Measurements from ENCODE around the gene POLRMT. TPM values are rescaled to one million over a fixed set of nuclear protein-coding genes. Genes with fewer than 3 reads are reported as not detected.

POLRMT gene
- total and polyA plus RNA-seq, 3 experiments from 2014 or later, result 58.8 to 77.3 (median 75.2) TPM

GRCh38 chr19:618674-619285, 14.6 kb downstream of the POLRMT start:
- H3K4me3 Mint-ChIP-seq, result peak overlapping the region in 1 of 7 donors; percentile 19
- peaks cover 3% of the 10 kb centered on the region for H3K36me3 ChIP-seq (ENCODE audit: insufficient read depth, low read length)

DNA sequence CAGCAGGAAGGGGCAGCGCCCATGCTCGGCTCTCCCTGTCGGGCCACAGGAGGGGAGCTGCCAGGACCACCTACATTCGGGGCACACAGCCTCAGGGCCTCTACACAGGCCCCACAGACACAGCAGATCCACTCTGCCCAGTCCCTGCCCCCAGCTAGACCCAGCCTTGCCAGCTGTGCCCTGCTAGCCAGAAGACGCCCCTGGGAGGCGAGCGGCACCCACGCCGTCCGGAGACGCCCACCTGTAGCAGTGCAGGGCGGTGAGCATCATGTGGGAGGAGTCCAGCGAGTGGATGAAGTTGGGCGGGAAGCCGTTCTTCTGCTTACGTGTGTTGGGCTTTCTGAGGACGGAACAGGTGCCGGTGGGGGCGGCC, 15.1 kb downstream of the POLRMT start:
- H3K4me3 Mint-ChIP-seq, result no peak overlapping the region
- peaks cover 3 to 5% (median 3%) of the 10 kb centered on the region in 3 donors for H3K4me1 Mint-ChIP-seq
- H3K27ac ChIP-seq (ENCODE audit: low read depth, low read length), result no peak overlapping the region
- no peaks in the 10 kb centered on the region for H3K9me3 ChIP-seq (ENCODE audit: low read length)
- no peak overlapping the region for H3K4me3 ChIP-seq (ENCODE audit: low read length)
- H3K27ac Mint-ChIP-seq, result no peak overlapping the region
- H3K36me3 Mint-ChIP-seq, result peaks cover 0 to 38% (median 2%) of the 10 kb centered on the region in 3 donors
- CTCF ChIA-PET, result interaction anchor here (1.1 kb wide), 1 partner anchor 27 kb away, joined by 3 read pairs; no protein-coding TSS in a partner anchor
- no peaks in the 10 kb centered on the region for H3K4me1 ChIP-seq (ENCODE audit: insufficient read depth, low read length)
- DNase-seq, result no peak
- H3K9me3 Mint-ChIP-seq, result no peaks in the 10 kb centered on the region
- H3K27me3 Mint-ChIP-seq, result no peaks in the 10 kb centered on the region
- no peaks in the 10 kb centered on the region for H3K36me3 ChIP-seq (ENCODE audit: insufficient read depth, low read length)
- H3K27me3 ChIP-seq (ENCODE audit: insufficient read depth, low read length, poor library complexity, severe bottlenecking), result no peaks in the 10 kb centered on the region
- POLR2A ChIA-PET, result no interaction called here

More at GRCh38 chr19:618674-619285, 14.6 kb downstream of the POLRMT start:
- H3K27ac ChIP-seq (ENCODE audit: low read depth, low read length), result no peak overlapping the region
- H3K9me3 ChIP-seq (ENCODE audit: low read length), result no peaks in the 10 kb centered on the region
- no peaks in the 10 kb centered on the region for H3K27me3 Mint-ChIP-seq
- DNase-seq, result no peak
- H3K36me3 Mint-ChIP-seq, result peaks cover 0 to 43% (median 2%) of the 10 kb centered on the region in 3 donors
- ChIA-PET POLR2A (no interaction called here), CTCF (no interaction called here)
- H3K27me3 ChIP-seq (ENCODE audit: insufficient read depth, low read length, poor library complexity, severe bottlenecking), result no peaks in the 10 kb centered on the region
- H3K4me1 Mint-ChIP-seq, result peaks cover 3 to 5% (median 3%) of the 10 kb centered on the region in 3 donors
- H3K27ac Mint-ChIP-seq, result no peak overlapping the region
- H3K9me3 Mint-ChIP-seq, result no peaks in the 10 kb centered on the region
- H3K4me1 ChIP-seq (ENCODE audit: insufficient read depth, low read length), result no peaks in the 10 kb centered on the region
- no peak overlapping the region for H3K4me3 ChIP-seq (ENCODE audit: low read length)

DNA sequence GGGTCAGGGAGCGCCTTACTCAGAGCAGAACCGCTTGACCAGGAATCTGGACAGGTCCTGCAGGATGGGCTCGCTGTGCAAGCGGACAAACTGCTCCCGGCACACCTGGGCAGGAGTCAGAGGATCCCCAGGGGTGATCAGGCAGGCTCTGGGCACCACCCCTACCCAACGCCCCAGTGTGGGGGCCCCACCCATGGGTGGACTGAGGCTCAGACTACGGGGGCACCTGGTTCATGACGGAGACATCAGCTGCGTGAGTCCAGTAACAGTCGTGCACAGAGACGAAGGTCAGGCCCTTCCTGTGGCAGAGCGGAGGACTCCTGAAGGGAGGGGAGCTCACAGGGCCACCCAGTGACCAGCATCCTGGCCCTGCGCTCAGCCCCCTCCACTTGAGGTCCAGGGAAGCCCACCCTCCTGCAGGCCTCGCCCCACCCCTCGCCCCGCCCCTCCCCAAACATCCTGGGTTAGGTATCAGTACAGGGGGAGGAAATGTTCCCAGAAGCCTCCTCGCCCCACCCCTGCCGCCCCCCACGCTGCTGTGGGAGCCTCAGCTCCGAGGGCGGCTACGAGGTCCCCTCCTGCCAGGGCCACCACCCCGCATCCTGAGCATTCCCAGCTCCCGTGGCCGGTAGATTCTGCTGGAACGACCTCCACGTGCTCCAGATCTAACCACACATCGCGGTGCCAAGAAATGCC, 15.6 kb downstream of the POLRMT start:
- no peaks in the 10 kb centered on the region for H3K27me3 Mint-ChIP-seq
- ChIA-PET POLR2A (no interaction called here), CTCF (interaction anchor here (1.1 kb wide), 1 partner anchor 27 kb away, joined by 3 read pairs; no protein-coding TSS in a partner anchor)
- H3K27ac Mint-ChIP-seq, result no peak overlapping the region
- no peaks in the 10 kb centered on the region for H3K9me3 Mint-ChIP-seq
- Histone ChIP-seq H3K27ac (ENCODE audit: low read depth, low read length) (no peak overlapping the region), H3K4me1 (ENCODE audit: insufficient read depth, low read length) (no peaks in the 10 kb centered on the region), H3K9me3 (ENCODE audit: low read length) (no peaks in the 10 kb centered on the region), H3K36me3 (ENCODE audit: insufficient read depth, low read length) (no peaks in the 10 kb centered on the region), H3K4me3 (ENCODE audit: low read length) (no peak overlapping the region), H3K27me3 (ENCODE audit: insufficient read depth, low read length, poor library complexity, severe bottlenecking) (no peaks in the 10 kb centered on the region)
- no peak overlapping the region for H3K4me3 Mint-ChIP-seq
- peaks cover 3 to 5% (median 3%) of the 10 kb centered on the region in 3 donors for H3K4me1 Mint-ChIP-seq
- no peak for DNase-seq
- peaks cover 0 to 36% (median 2%) of the 10 kb centered on the region in 3 donors for H3K36me3 Mint-ChIP-seq

DNA sequence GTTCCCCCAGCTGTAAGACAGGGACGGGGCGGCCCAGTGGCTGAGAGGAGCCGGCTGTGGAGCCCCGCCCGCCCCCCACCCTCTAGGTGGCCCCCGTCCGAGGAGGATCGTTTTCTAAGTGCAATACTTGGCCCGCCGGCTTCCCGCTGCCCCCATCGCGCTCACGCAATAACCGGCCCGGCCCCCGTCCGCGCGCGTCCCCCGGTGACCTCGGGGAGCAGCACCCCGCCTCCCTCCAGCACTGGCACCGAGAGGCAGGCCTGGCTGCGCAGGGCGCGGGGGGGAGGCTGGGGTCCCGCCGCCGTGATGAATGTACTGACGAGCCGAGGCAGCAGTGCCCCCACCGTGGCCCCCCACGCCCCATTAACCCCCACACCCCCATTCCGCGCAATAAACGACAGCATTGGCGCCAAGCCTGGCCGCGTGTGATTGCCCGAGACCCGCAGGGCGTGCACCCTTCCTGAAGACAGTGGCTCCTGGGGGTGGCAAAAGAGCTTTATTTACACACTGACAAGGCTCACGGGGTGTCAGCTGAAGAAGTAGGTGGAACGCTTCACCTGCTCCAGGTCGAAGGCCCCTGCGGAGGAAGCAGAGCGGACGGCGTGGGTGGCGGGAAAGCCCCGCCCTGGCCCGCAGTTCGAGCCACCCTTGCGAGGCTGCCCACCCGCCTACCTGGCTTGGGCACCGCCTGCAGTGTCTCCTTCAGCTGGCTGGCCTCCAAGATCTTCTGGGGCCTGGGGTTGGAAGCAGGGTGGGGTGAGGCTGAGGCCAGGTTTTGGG, 16.4 kb downstream of the POLRMT start:
- Mint-ChIP-seq H3K36me3 (peaks cover 0 to 34% (median 2%) of the 10 kb centered on the region in 3 donors), H3K4me1 (peaks cover 3 to 8% (median 7%) of the 10 kb centered on the region in 3 donors), H3K27me3 (no peaks in the 10 kb centered on the region), H3K4me3 (no peak overlapping the region), H3K27ac (no peak overlapping the region), H3K9me3 (no peaks in the 10 kb centered on the region)
- Histone ChIP-seq H3K36me3 (ENCODE audit: insufficient read depth, low read length) (no peaks in the 10 kb centered on the region), H3K9me3 (ENCODE audit: low read length) (no peaks in the 10 kb centered on the region), H3K27me3 (ENCODE audit: insufficient read depth, low read length, poor library complexity, severe bottlenecking) (no peaks in the 10 kb centered on the region), H3K4me1 (ENCODE audit: insufficient read depth, low read length) (no peaks in the 10 kb centered on the region), H3K4me3 (ENCODE audit: low read length) (no peak overlapping the region), H3K27ac (ENCODE audit: low read depth, low read length) (no peak overlapping the region)
- DNase-seq, result no peak
- CTCF ChIA-PET, result interaction anchor here (1.1 kb wide), 1 partner anchor 28 kb away, joined by 3 read pairs; no protein-coding TSS in a partner anchor
- POLR2A ChIA-PET, result no interaction called here

DNA sequence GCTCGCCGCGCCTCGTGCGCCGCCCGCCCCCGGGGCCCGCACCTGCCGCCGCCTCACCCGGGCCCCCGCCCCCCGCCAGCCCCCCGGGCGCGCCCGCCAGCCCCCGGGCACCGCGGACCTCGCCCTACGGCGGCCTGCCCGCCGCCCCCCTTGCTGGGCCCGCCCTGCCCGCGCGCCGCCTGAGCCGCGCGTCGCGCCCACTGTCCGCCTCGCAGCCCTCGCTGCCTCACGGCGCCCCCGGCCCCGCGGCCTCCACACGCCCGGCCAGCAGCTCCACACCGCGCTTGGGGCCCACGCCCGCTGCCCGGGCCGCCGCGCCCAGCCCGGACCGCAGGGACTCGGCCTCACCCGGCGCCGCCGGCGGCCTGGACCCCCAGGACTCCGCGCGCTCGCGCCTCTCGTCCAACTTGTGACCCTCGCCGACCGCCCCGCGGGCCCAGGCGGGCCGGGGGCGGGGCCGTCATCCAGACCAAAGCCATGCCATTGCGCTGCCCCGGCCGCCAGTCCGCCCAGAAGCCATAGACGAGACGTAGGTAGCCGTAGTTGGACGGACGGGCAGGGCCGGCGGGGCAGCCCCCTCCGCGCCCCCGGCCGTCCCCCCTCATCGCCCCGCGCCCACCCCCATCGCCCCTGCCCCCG, 17.2 kb downstream of the POLRMT start:
- Histone ChIP-seq H3K27me3 (ENCODE audit: insufficient read depth, low read length, poor library complexity, severe bottlenecking) (no peaks in the 10 kb centered on the region), H3K9me3 (ENCODE audit: low read length) (no peaks in the 10 kb centered on the region), H3K4me1 (ENCODE audit: insufficient read depth, low read length) (peaks cover 6% of the 10 kb centered on the region), H3K27ac (ENCODE audit: low read depth, low read length) (no peak overlapping the region), H3K36me3 (ENCODE audit: insufficient read depth, low read length) (no peaks in the 10 kb centered on the region), H3K4me3 (ENCODE audit: low read length) (no peak overlapping the region)
- Mint-ChIP-seq H3K27ac (no peak overlapping the region), H3K4me3 (no peak overlapping the region), H3K27me3 (no peaks in the 10 kb centered on the region), H3K4me1 (peaks cover 7 to 15% (median 14%) of the 10 kb centered on the region in 3 donors), H3K9me3 (no peaks in the 10 kb centered on the region), H3K36me3 (peaks cover 0 to 31% (median 2%) of the 10 kb centered on the region in 3 donors)
- ChIA-PET CTCF (no interaction called here), POLR2A (no interaction called here)
- no peak for DNase-seq

GRCh38 chr19:615619-616018, 17.7 kb downstream of the POLRMT start:
- Mint-ChIP-seq H3K9me3 (no peaks in the 10 kb centered on the region), H3K27ac (peak overlapping the region in 1 of 8 donors; percentile 75), H3K4me1 (peaks cover 11 to 21% (median 19%) of the 10 kb centered on the region in 3 donors), H3K27me3 (no peaks in the 10 kb centered on the region), H3K36me3 (peaks cover 0 to 33% (median 2%) of the 10 kb centered on the region in 3 donors), H3K4me3 (peak overlapping the region in 4 of 7 donors; percentile 54 to 66 (median 62))
- ChIA-PET CTCF (no interaction called here), POLR2A (no interaction called here)
- no peak overlapping the region for H3K4me3 ChIP-seq (ENCODE audit: low read length)
- no peak for DNase-seq
- H3K27ac ChIP-seq (ENCODE audit: low read depth, low read length), result no peak overlapping the region
- no peaks in the 10 kb centered on the region for H3K27me3 ChIP-seq (ENCODE audit: insufficient read depth, low read length, poor library complexity, severe bottlenecking)
- no peaks in the 10 kb centered on the region for H3K36me3 ChIP-seq (ENCODE audit: insufficient read depth, low read length)
- H3K4me1 ChIP-seq (ENCODE audit: insufficient read depth, low read length), result peaks cover 11% of the 10 kb centered on the region
- no peaks in the 10 kb centered on the region for H3K9me3 ChIP-seq (ENCODE audit: low read length)

GRCh38 chr19:613732-614567, 19.4 kb downstream of the POLRMT start:
- H3K27me3 Mint-ChIP-seq, result no peaks in the 10 kb centered on the region
- CTCF ChIA-PET, result no interaction called here

More at GRCh38 chr19:613732-614567, 19.4 kb downstream of the POLRMT start:
- Mint-ChIP-seq H3K27ac (peak overlapping the region in 1 of 8 donors; percentile 50), H3K4me1 (peaks cover 13 to 26% (median 23%) of the 10 kb centered on the region in 3 donors), H3K4me3 (peak overlapping the region in 1 of 7 donors; percentile 67), H3K9me3 (no peaks in the 10 kb centered on the region), H3K36me3 (peaks cover 0 to 21% (median 2%) of the 10 kb centered on the region in 3 donors)
- H3K36me3 ChIP-seq (ENCODE audit: insufficient read depth, low read length), result no peaks in the 10 kb centered on the region
- POLR2A ChIA-PET, result no interaction called here
- H3K4me1 ChIP-seq (ENCODE audit: insufficient read depth, low read length), result peaks cover 18% of the 10 kb centered on the region
- DNase-seq, result no peak
- H3K4me3 ChIP-seq (ENCODE audit: low read length), result no peak overlapping the region
- H3K27me3 ChIP-seq (ENCODE audit: insufficient read depth, low read length, poor library complexity, severe bottlenecking), result no peaks in the 10 kb centered on the region
- H3K9me3 ChIP-seq (ENCODE audit: low read length), result no peaks in the 10 kb centered on the region
- H3K27ac ChIP-seq (ENCODE audit: low read depth, low read length), result no peak overlapping the region

All from CD8-positive, alpha-beta memory T cell (primary cell).